ENCODE results near the gene CDC73.

The CDC73 gene

GRCh38 chr1:193293726-193294125, 171.9 kb downstream of the CDC73 start:
- DNase-seq (ENCODE audit: low read depth), result no peak

- DNase-seq (ENCODE audit: low read depth), result no peak
Observed at GRCh38 chr1:193299038-193299437, 177.2 kb downstream of the CDC73 start.

GRCh38 chr1:193301746-193302145, 179.9 kb downstream of the CDC73 start:
- DNase-seq (ENCODE audit: low read depth), result no peak

GRCh38 chr1:193303849-193304248, 182.0 kb downstream of the CDC73 start:
- DNase-seq (ENCODE audit: low read depth), result no peak

Data from activated gamma-delta T cell treated with anti-CD3 and anti-CD28 coated beads, Interleukin-2, amount 50 U/mL, for 16 hours (primary cell).